IMR-90 (cell line): Measurements from ENCODE around the gene C1orf74. TPM values are rescaled to one million over a fixed set of nuclear protein-coding genes. Genes with fewer than 3 reads are reported as not detected.

Experiments used
- ATAC-seq: fragments of 200-7000 bp; cut with Tn5 transposase; 2 replicates; pipeline ENCODE4 v1.9.1; 2020; ENCODE audit warnings: low read depth, mild to moderate bottlenecking, moderate library complexity
- BruUV-seq: library from RNA; stranded (reverse); fragments of 400-500 nt; replicated peaks from 2 replicates; lab custom pipeline; 2021; lab: Mats Ljungman, UMichigan
- CTCF ChIA-PET: fragments of 300-600 bp; formaldehyde crosslinking; extraction: SDS; loops from one replicate; lab custom pipeline; 2021; ENCODE audit warnings: antibody characterized with exemption; lab: Yijun Ruan, JAX
- POLR2A ChIA-PET: fragments of 300-600 bp; sonication (Branson Sonifier 250); formaldehyde crosslinking; loops from one replicate; lab custom pipeline; 2022; ENCODE audit warnings: antibody characterized with exemption; ENCODE audit not compliant: unreplicated experiment; lab: Charles Lee
- DNase-seq: peaks from one replicate; pipeline ENCODE4 v3.0.0; 2013
- H2AFZ ChIP-seq: replicated peaks from 2 replicates; pipeline ENCODE3; 2013; ENCODE audit warnings: low read length, mild to moderate bottlenecking; ENCODE audit not compliant: poor library complexity
- H2AK5ac ChIP-seq: 2 replicates; pipeline ENCODE4 v1.6.1; 2013; ENCODE audit warnings: low read depth, low read length, inconsistent platforms
- H2AK9ac ChIP-seq: replicated peaks from 2 replicates; pipeline ENCODE3; 2013; ENCODE audit warnings: mild to moderate bottlenecking, low read depth, low read length, moderate library complexity; ENCODE audit not compliant: poor library complexity
- H2BK120ac ChIP-seq: 2 replicates; pipeline ENCODE4 v1.6.1; 2013; ENCODE audit warnings: low read depth, low read length, inconsistent platforms
- H2BK15ac ChIP-seq: 3 replicates; pipeline ENCODE4 v1.6.1; 2013; ENCODE audit warnings: low read depth, low read length, inconsistent platforms
- H2BK20ac ChIP-seq: 2 replicates; pipeline ENCODE4 v1.6.1; 2013; ENCODE audit warnings: low read depth, mild to moderate bottlenecking, inconsistent platforms, low read length, moderate library complexity
- H2BK5ac ChIP-seq: 2 replicates; pipeline ENCODE4 v1.6.1; 2013; ENCODE audit warnings: mild to moderate bottlenecking, low read depth, low read length, inconsistent platforms; ENCODE audit not compliant: poor library complexity, severe bottlenecking
- H3K14ac ChIP-seq: replicated peaks from 2 replicates; pipeline ENCODE4 v1.6.1; 2013; ENCODE audit warnings: low read depth, low read length, inconsistent platforms
- H3K18ac ChIP-seq: 2 replicates; pipeline ENCODE4 v1.6.1; 2013; ENCODE audit warnings: low read depth, low read length, control low read depth
- H3K23ac ChIP-seq: 2 replicates; pipeline ENCODE4 v1.6.1; 2013; ENCODE audit warnings: low read depth, low read length, inconsistent platforms
- H3K27ac ChIP-seq: 2 replicates; pipeline ENCODE4 v1.5.1; 2013; ENCODE audit warnings: mild to moderate bottlenecking, control low read depth, low read length; ENCODE audit not compliant: insufficient read depth
- H3K27me3 ChIP-seq: 2 replicates; pipeline ENCODE4 v1.6.1; 2013; ENCODE audit warnings: low read length; ENCODE audit not compliant: control insufficient read depth, insufficient read depth
- H3K36me3 ChIP-seq: 2 replicates; pipeline ENCODE4 v1.6.1; 2013; ENCODE audit warnings: low read length, mixed read lengths; ENCODE audit not compliant: control insufficient read depth, insufficient read depth
- H3K4ac ChIP-seq: 2 replicates; pipeline ENCODE4 v1.6.1; 2013; ENCODE audit warnings: low read depth, low read length, inconsistent platforms
- H3K4me1 ChIP-seq: 2 replicates; pipeline ENCODE4 v1.6.1; 2013; ENCODE audit warnings: low read length, mixed read lengths; ENCODE audit not compliant: control insufficient read depth, insufficient read depth
- H3K4me2 ChIP-seq: 2 replicates; pipeline ENCODE4 v1.6.1; 2013; ENCODE audit warnings: low read depth, mild to moderate bottlenecking, control low read depth, low read length, moderate library complexity
- H3K4me3 ChIP-seq: 2 replicates; pipeline ENCODE4 v1.5.1; 2013; ENCODE audit warnings: low read depth, mild to moderate bottlenecking, control low read depth, low read length, moderate library complexity; ENCODE audit not compliant: insufficient read depth
- H3K56ac ChIP-seq: 2 replicates; pipeline ENCODE4 v1.6.1; 2013; ENCODE audit warnings: low read length, inconsistent platforms; ENCODE audit not compliant: insufficient read depth; ENCODE audit errors: extremely low read depth
- H3K79me1 ChIP-seq, 2 experiments: 2 replicates each; pipeline ENCODE4 v1.6.1; 2013; ENCODE audit warnings: low read length in 2 of 2, inconsistent platforms in 1 of 2, low read depth in 1 of 2
- H3K9ac ChIP-seq: 2 replicates; pipeline ENCODE4 v1.6.1; 2013; ENCODE audit warnings: low read depth, low read length, control low read depth
- H3K9me1 ChIP-seq: 2 replicates; pipeline ENCODE4 v1.6.1; 2013; ENCODE audit warnings: low read length, inconsistent platforms; ENCODE audit not compliant: insufficient read depth
- H3K9me3 ChIP-seq: 2 replicates; pipeline ENCODE4 v1.6.1; 2013; ENCODE audit warnings: low read length; ENCODE audit not compliant: control insufficient read depth, insufficient read depth
- H4K20me1 ChIP-seq: 2 replicates; pipeline ENCODE4 v1.6.1; 2013; ENCODE audit warnings: low read length, inconsistent platforms; ENCODE audit not compliant: insufficient read depth
- H4K5ac ChIP-seq: 2 replicates; pipeline ENCODE4 v1.6.1; 2013; ENCODE audit warnings: mild to moderate bottlenecking, low read depth, low read length, control low read depth
- H4K8ac ChIP-seq, 2 experiments: 2 replicates each; pipeline ENCODE4 v1.6.1; 2013; ENCODE audit warnings: low read depth in 2 of 2, low read length in 2 of 2, control low read depth in 1 of 2, inconsistent platforms in 1 of 2
- H4K91ac ChIP-seq: 2 replicates; pipeline ENCODE4 v1.6.1; 2013; ENCODE audit warnings: low read depth, low read length, inconsistent platforms; ENCODE audit not compliant: insufficient read depth
- BHLHE40 ChIP-seq: fragments of 150-350 bp; IDR thresholded peaks from 2 replicates; pipeline ENCODE4 v1.6.1; 2016; ENCODE audit warnings: mild to moderate bottlenecking, low read depth, low read length
- CEBPB ChIP-seq: IDR thresholded peaks from 2 replicates; pipeline ENCODE4 v1.6.1; 2012; ENCODE audit warnings: low read depth, low read length, improper control_type of control experiment
- CHD1 ChIP-seq: IDR thresholded peaks from 2 replicates; pipeline ENCODE4 v1.6.1; 2012; ENCODE audit warnings: low read depth, low read length, improper control_type of control experiment
- CTCF ChIP-seq: conservative IDR thresholded peaks from 2 replicates; pipeline ENCODE4 v1.5.1; 2012; ENCODE audit warnings: mild to moderate bottlenecking, low read depth, low read length, improper control_type of control experiment
- ELK1 ChIP-seq: fragments of 150-350 bp; IDR thresholded peaks from 2 replicates; pipeline ENCODE4 v1.6.1; 2016; ENCODE audit warnings: low read depth, mild to moderate bottlenecking, low read length, moderate library complexity, borderline replicate concordance
- FOS ChIP-seq: fragments of 150-350 bp; IDR thresholded peaks from 2 replicates; pipeline ENCODE4 v1.6.1; 2016; ENCODE audit warnings: low read depth, low read length
- MAFK ChIP-seq: IDR thresholded peaks from 2 replicates; pipeline ENCODE4 v1.6.1; 2012; ENCODE audit warnings: low read depth, low read length, improper control_type of control experiment
- MAZ ChIP-seq: IDR thresholded peaks from 2 replicates; pipeline ENCODE4 v1.6.1; 2012; ENCODE audit warnings: low read depth, mild to moderate bottlenecking, low read length, improper control_type of control experiment, moderate library complexity, borderline replicate concordance
- MXI1 ChIP-seq: IDR thresholded peaks from 2 replicates; pipeline ENCODE4 v1.6.1; 2012; ENCODE audit warnings: low read depth, mild to moderate bottlenecking, low read length, moderate library complexity, borderline replicate concordance
- NFE2L2 ChIP-seq: fragments of 150-350 bp; IDR thresholded peaks from 2 replicates; pipeline ENCODE4 v1.6.1; 2016; ENCODE audit warnings: low read depth, mild to moderate bottlenecking, low read length
- POLR2A ChIP-seq: IDR thresholded peaks from 2 replicates; pipeline ENCODE4 v1.6.1; 2012; ENCODE audit warnings: mild to moderate bottlenecking, low read depth, low read length
- RAD21 ChIP-seq: IDR thresholded peaks from 2 replicates; pipeline ENCODE4 v1.6.1; 2012; ENCODE audit warnings: low read length, improper control_type of control experiment
- RCOR1 ChIP-seq: IDR thresholded peaks from 2 replicates; pipeline ENCODE4 v1.6.1; 2012; ENCODE audit warnings: mild to moderate bottlenecking, low read length, improper control_type of control experiment; ENCODE audit not compliant: insufficient replicate concordance
- RFX5 ChIP-seq: IDR thresholded peaks from 2 replicates; pipeline ENCODE4 v1.8.0; 2012; ENCODE audit warnings: low read depth, mild to moderate bottlenecking, low read length, moderate library complexity
- SMC3 ChIP-seq: fragments of 150-350 bp; IDR thresholded peaks from 2 replicates; pipeline ENCODE4 v1.6.1; 2016; ENCODE audit warnings: low read depth, mild to moderate bottlenecking, antibody characterized with exemption, low read length, moderate library complexity
- USF2 ChIP-seq: fragments of 150-350 bp; IDR thresholded peaks from 2 replicates; pipeline ENCODE4 v1.6.1; 2017; ENCODE audit warnings: mild to moderate bottlenecking, antibody characterized with exemption, low read length, low read depth
- WGBS, 2 experiments: methylation state at CpG; one replicate each; pipeline versions ENCODE4 v1.1.5 to v1.1.7; 2013; ENCODE audit warnings: missing lambda C conversion rate in 2 of 2; ENCODE audit not compliant: insufficient read length in 1 of 2; ENCODE audit errors: extremely low coverage in 2 of 2; 5-methylcytosine and 5-hydroxymethylcytosine counted together
- dilution Hi-C: fragments of 300-500 bp; cut with HindIII; formaldehyde crosslinking; loops from one replicate; pipeline ENCODE4 v1.14.3; 2018; ENCODE audit warnings: low sequenced_read_pairs; ENCODE audit not compliant: unreplicated experiment
- in situ Hi-C: fragments of 300-500 bp; cut with MboI; formaldehyde crosslinking; loops from 3 replicates; pipeline ENCODE4 v1.14.3; 2019; ENCODE audit warnings: low sequenced_read_pairs, inconsistent platforms, mixed read lengths
- intact Hi-C: fragments of 100-400 bp; cut with micrococcal nuclease; formaldehyde crosslinking; loops from 2 replicates; pipeline ENCODE4 v1.10.0; 2022
- polyA plus RNA-seq, 3 experiments: library from polyadenylated mRNA; depleted of rRNA; stranded (reverse); fragments of >200 nt; gene quantifications; 2 replicates each; pipeline ENCODE4 v1.2.3, GENCODE V29; 2012; ENCODE audit warnings: low replicate concordance in 1 of 3
- total RNA-seq: library from RNA; depleted of rRNA; stranded (reverse); fragments of >200 nt; gene quantifications from 2 replicates; pipeline ENCODE4 v1.2.3, GENCODE V29; 2012

Gene C1orf74
- total and polyA plus RNA-seq, 2 of the 4 experiments (the other 2 are of a cell fraction), result 1.1 to 4.3 TPM

- DNase-seq (no peak), ATAC-seq (no peak)
- no peak overlapping the region for H3K9ac ChIP-seq
- H3K36me3 ChIP-seq, result no peaks in the 10 kb centered on the region
- POLR2A ChIA-PET, result no interaction called here
- no peak overlapping the region for H2AK5ac ChIP-seq
- no peak overlapping the region for H4K5ac ChIP-seq
- H2BK5ac ChIP-seq, result no peak overlapping the region
- intact Hi-C loops (no loop called here), dilution Hi-C loops (no loop called here), in situ Hi-C loops (no loop called here)
- H4K8ac ChIP-seq, result no peak overlapping the region
- H3K9me1 ChIP-seq, result 0 out of 2 replicates have a peak, but pooled peaks cover 3% of the 10 kb centered on the region
- no peak for TF ChIP-seq SMC3
- TF ChIP-seq CHD1, result no peak
- no peak for TF ChIP-seq BHLHE40
- no peak for TF ChIP-seq RAD21
- TF ChIP-seq USF2, result no peak
- no peak for TF ChIP-seq POLR2A
- no peak for TF ChIP-seq MAFK
- no peak for TF ChIP-seq MAZ
- no peak for TF ChIP-seq ELK1
- TF ChIP-seq CTCF, result no peak
- no peak for TF ChIP-seq MXI1
- no peak for TF ChIP-seq FOS
- no peak for TF ChIP-seq RCOR1
- no peak for TF ChIP-seq CEBPB
- TF ChIP-seq NFE2L2, result no peak
- no peak for TF ChIP-seq RFX5
- no peak overlapping the region for H3K56ac ChIP-seq
- H2AK9ac ChIP-seq, result no peak overlapping the region
- no peak overlapping the region for H3K27ac ChIP-seq
- no peak overlapping the region for H3K23ac ChIP-seq
- no peaks in the 10 kb centered on the region for H3K79me1 ChIP-seq
- no peak overlapping the region for H4K91ac ChIP-seq
- H3K4me1 ChIP-seq, result no peaks in the 10 kb centered on the region
- no peak overlapping the region for H3K4me3 ChIP-seq
- WGBS, 2 experiments, result 40% methylated on average over 1 of the region's 5 CpGs; no CpG with 5 or more reads in 1 of the 2 experiments
- no peak overlapping the region for H2BK120ac ChIP-seq
- no peaks in the 10 kb centered on the region for H4K20me1 ChIP-seq
- CTCF ChIA-PET, result no interaction called here
- H3K4me2 ChIP-seq, result no peak overlapping the region
- no peak overlapping the region for H2BK20ac ChIP-seq
- no peak overlapping the region for H3K4ac ChIP-seq
- H3K14ac ChIP-seq, result no peak overlapping the region
- H2AFZ ChIP-seq, result no peak overlapping the region
- BruUV-seq, result no TSS peak
- no peak overlapping the region for H2BK15ac ChIP-seq
- no peak overlapping the region for H3K18ac ChIP-seq
- H3K27me3 ChIP-seq, result 0 out of 2 replicates have a peak, but pooled peaks cover 3% of the 10 kb centered on the region
- H3K9me3 ChIP-seq, result no peaks in the 10 kb centered on the region
Measured at GRCh38 chr1:209751627-209752231, 32.6 kb downstream of the C1orf74 start.
